GM15510 (cell line): ENCODE data around the gene FOXP1.

Experiments used
- POLR2A ChIP-seq: IDR thresholded peaks from 3 replicates; pipeline ENCODE4 v1.6.1; 2011; ENCODE audit warnings: borderline replicate concordance; ENCODE audit not compliant: insufficient read length; ENCODE audit errors: extremely low read depth

FOXP1 gene

DNA sequence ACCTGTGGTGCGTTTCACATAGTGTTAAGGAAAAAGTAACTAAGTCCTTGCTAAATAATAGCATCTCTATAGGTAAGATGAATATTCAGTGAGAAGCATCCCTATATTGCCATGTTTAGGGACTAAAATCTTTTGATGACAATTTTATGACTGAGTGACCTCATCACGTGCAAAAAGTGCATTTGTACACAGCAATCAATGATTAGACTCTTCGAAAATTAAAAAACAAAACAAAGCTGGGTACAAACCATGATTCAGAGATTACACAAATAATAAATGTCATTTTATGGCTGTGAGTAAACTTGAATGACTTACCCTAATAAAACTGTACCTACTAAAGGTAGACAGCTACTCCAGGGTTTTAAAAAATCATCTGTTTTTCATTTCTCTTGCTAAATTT, 505.3 kb downstream of the FOXP1 start:
- no peak for TF ChIP-seq POLR2A

DNA sequence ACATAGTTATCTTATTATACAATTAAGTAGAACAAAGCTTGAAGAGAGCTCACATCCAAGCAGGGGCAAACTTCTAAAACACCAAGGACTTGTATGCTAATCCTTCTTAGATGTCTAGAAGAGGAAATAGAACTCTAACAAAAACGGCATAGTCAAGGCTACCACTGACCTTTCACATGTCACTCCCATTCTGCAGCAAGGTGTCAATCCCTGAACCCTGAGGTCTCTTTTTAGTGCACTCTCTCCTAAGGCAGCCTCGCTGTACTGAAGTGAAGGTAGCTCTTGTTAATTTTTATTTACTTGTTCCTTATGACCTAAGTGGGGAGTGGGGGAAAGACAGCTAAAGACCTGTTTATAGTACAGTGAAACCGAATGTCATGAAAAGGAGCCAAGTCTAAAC, 506.5 kb downstream of the FOXP1 start:
- TF ChIP-seq POLR2A = no peak

DNA sequence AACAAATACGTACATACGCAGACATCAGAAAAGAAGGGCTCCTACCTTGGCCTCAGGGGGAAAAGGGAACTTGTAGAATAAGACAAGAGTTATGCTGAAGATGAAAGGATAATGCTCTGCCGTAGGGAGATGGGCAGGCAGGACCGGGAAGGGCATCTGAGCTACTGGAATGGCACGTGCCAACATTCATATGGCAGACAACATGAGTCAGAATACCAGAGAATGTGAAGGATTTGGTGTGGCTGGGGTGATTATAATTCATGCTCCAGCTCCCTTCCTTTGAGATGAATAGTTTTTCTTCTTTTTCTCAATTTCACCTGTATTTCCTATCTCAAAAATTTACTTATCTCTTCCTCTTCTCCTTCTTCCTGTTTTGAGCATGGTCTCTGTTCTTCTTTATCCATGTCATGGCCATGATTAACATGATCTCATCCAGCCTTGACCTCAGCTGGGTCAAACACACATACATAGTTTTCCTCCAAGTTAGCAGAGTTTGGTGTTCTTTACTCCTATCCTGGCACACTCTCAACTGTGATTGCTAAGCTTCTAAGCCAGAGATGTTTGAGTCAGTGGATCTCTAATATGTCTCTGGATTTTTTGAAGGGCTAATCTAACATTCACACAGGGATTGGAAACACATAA, 507.0 kb downstream of the FOXP1 start:
- TF ChIP-seq POLR2A = no peak

DNA sequence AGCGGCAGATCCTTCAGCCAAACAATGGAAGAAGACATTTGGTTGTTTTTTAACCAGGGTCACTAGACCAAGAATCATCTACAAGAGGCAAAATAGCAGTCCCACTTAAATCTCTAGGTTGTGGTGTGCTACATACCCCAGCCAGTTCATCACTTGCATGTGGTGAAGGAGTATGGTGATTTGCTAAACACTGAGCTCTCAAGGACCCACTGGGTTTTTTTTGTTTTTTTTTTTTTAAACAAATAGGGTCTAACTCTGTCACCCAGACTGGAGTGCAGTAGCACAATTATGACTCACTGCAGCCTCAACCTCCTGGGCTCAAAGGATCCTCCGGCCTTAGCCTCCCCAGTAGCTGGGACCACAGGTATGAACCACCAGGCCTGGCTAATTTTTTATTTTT, 508.0 kb downstream of the FOXP1 start:
- TF ChIP-seq POLR2A = no peak

DNA sequence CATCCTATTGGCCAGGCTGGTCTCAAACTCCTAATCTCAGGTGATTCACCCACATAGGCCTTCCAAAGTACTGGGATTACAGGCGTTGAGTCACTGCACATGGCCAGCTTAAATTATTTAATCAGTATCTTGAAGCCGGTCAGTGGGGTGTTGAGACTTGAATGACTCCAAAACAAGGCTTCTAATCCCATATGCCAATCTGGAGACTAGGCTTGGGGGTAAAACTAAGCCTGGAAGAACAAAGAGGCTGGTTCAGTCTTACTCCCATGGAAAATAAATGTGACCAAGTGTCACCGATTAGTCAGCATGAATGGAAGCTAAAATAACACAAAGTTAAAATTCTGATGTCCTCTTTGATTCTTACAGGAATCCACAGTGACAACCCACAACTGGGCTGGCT, 509.1 kb downstream of the FOXP1 start:
- no peak for TF ChIP-seq POLR2A

DNA sequence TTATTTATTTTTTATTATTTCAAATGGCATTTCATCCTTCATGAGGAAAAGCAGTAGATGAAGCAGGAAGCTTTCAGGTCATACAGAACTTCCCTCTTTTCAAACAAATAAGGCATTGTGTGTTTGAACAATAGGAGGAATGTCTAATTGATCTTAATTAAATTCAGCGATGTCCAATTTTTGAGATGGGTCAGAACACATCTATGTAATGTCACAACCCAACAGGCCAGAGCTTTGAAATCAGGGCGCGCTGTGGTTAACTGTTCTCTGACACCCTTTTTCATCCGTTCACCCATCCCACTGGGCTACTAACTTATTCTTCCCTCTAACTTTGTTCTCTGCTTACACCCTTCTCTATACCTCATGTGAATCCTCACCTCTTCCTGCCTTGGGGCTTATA, 510.5 kb downstream of the FOXP1 start:
- no peak for TF ChIP-seq POLR2A

DNA sequence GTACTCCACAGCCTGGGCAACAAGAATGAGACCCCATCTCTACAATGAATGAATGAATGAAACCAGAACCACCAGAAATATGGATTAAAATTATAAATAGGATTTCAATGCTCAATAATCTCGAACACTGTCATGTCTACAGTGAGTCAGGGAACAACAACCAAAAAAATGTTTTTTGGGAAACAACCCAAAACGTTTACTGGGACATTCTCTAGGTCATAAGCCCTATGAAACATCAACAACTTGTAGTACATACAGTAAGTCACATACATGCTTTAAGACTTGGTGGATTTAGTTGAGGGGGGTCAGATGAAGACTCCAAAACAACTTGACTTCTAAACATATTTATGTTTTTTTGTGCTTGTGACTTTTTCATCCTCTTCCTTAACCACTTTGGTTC, 511.2 kb downstream of the FOXP1 start:
- no peak for TF ChIP-seq POLR2A

DNA sequence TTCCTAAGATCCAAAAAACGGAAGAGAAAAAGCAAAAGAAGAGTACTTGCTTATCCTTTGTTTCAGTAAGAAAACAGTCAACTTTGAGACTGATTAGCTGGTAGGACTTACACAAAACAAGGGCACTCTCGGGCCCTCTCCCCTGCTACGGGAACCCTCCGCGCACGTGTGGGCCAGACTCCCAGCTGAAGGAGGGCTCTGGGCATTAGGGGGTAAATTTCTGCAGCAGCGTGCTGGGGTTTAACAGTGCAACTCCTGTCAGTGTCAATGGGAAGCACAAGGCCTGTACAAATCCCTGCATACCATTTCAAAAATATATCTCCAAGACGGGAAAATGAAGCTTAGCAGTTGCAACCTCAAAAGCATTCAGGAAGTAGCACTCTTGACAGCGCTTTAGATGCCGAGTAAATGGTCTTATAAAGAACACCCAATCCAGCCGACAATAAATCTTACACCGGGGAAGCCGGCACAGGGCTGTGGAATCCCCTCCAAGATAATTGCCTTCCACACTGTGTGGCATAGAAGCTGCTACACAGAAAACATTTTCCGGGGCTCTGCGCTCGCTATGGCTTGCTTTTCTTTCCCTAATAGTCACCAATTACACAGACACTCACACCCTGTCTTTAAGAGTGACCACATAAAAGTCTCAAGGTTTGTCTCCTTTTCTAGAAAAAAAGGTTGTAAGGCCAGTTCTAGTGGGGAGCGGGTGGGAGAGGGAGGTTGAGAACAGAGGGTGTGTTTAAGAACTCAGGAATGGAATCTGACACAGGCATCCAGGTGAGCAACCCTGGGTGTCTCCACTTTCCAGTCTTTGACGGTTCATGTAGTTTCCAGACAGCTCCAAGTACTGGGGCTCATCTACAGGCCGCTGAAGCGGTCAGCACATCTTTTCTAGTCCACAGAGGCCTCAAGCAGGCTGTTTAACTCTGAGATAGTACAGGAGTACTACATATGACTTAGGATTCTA, 512.7 kb downstream of the FOXP1 start:
- no peak for TF ChIP-seq POLR2A

DNA sequence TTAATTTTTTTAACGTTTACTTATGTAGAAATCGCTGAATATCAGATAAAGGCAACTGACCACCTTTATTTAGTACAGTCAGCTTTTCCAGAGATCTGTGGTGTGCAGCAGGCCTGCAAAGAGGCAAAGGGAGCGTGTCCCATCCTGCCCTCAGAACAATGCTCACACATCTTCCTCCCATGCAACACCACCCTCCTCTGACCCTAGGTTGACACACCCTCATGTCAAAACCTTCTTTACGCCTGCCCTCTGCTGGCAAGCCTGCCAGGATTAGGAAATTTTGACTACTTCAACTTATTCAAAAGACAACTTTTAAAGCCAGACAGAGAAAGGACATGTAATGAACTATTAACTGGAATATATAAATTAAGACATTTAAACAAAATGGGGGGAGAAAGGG, 513.7 kb downstream of the FOXP1 start:
- TF ChIP-seq POLR2A = no peak

DNA sequence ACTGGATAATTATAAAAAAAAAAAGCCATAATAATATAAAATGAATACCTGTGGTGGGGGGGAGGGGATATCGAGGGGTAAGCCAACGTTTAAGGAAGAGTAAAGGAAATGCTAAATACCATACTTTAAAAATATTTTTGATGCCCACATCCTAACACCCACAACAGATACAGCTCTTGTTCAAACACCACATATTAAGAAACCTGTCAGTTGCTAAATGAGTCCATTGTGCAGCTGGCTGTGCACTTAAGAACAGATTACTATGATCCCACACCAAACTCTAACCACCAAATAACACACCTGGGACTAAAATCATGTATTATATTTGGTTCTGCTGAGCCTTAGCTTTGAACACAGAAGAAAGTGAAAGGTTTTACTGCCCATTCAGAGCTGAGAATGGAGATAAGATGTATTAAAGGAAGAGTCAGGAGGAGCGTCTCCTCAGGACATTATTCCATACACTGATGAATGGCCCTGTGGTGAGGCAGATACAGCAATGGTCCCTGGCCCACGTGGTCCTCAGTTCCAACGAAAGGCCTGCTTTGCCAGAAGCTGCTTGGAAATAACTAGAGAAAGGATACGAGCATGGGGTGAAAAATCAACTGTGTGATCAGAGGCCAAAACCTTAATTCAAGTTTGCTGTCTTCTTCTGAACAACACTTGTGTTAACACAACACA, 515.4 kb downstream of the FOXP1 start:
- no peak for TF ChIP-seq POLR2A

DNA sequence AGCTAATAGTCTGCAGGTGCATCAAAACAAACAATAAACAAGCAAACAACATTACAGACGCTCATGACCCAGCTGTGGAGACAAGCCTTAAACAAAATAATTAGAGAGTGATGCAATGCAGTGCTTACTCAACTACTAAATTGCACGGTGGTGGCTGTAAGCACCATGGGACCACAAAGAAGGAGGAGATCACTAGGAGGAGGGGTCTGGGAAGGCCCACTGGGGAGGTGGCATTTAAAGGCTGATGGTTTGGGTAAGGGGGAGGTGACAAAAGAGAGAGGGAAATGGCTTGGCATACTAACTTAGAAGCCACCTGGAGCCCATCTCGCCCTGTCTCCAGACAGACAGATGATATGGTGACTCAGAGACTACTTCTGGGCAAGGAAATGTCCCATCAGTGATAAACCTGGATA, 516.7 kb downstream of the FOXP1 start:
- TF ChIP-seq POLR2A = no peak

DNA sequence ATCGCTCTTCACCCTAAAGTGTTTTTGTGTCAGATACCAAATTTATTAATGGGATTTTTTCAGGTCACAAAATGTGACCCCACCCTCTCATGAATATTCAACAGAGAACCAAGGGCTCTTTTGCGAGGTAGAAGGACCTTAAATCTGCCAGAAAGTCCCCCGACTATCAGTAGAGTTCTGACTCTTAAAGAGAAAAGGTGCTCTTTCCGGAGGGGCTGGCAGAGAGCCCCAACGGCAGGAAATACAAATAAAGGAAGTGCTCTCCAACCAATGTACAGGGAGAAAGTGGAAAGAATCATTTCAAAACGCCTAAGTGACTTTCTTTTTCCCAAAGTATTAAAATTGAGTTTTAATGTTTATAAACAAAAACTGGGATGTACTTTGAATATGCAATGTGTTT, 517.2 kb downstream of the FOXP1 start:
- no peak for TF ChIP-seq POLR2A

DNA sequence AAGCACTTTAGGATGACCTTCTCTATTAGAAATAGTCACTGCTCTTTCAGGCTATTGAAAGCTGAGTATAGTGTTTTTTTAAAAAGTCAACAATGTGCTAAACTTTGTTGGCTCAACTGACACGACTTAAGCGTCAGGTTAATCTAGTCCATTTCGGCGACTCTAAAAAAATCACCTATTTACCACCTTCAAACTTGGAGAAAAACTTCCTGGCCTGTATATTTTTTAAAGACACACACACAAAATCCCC, 517.8 kb downstream of the FOXP1 start:
- no peak for TF ChIP-seq POLR2A

DNA sequence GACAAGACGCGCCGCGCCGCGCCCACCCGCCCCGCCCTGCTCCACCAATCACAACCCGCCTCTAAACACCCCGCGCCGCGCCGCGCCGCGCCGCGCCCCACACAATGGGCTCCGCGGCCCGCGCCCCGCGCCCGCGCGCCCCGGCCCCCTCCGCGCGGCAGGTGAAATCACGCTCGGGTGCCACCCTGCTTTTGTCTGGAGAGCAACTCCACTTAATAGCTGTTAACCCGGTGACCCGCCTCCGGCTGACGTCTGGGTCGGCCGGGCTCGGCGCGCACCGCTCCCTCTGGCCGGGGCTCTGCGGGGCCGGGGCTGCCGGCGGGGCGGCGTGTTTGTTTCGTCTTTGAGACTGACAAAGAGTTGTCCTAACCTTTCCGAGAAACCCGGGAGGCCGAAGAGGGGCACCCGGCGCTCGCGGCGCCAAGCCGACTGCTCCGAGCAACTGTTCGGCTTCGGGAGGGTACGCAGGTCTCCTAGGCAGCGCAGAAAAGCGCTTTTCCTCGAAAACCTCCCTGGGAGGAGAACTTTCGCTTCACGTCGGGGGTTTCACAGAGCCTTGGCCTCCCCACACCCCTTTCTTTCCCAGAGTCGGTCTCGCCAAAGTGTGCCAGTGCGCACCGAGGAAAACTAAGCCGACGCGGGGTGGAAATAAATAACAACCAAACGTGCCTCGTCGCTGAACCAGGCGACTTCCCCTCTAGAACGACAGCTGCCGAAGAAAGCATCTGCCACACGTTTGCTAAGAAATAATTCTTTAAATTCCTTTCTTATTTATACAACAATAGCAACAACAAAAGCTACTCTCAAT, 518.4 kb downstream of the FOXP1 start:
- TF ChIP-seq POLR2A = no peak
